ENCODE data around the gene PGR.

PGR gene

GRCh38 chr11:101129203-101129943, at the start of gene PGR:
TSS of gene PGR (minus strand) at chr11:101129813. CDS start at chr11:101129070, 743 bp downstream.
- DNase-seq (ENCODE audit: low read depth in 2 of 2), result no peak

- no peak for DNase-seq (ENCODE audit: low read depth in 2 of 2)
Observed at GRCh38 chr11:101176381-101176780, 46.8 kb upstream of the PGR start.

GRCh38 chr11:101169944-101170343, 40.3 kb upstream of the PGR start:
- no peak for DNase-seq (ENCODE audit: low read depth in 2 of 2)

DNA sequence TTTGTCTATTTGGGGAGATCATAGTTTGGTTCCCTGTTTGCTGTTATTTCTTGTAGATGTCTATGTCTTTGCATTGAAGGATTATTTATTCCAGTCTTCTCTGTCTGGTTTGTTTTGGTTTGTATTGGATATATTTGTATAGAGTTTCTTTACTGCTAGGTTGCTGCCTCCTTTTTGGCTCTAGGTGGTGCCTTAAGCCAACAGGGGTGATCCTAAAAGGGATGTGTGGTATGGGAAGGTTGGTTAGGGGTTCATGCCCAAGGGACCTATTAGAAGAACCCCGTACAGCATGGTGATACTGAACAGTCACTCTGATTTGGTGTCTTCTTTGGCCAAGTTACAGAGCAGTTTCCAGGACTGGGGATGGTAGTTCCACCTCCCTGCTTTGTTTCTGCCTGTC, 36.4 kb upstream of the PGR start:
- no peak for DNase-seq (ENCODE audit: low read depth in 2 of 2)

- DNase-seq (ENCODE audit: low read depth in 2 of 2), result no peak
Observed at GRCh38 chr11:101158119-101158518, 28.5 kb upstream of the PGR start.

GRCh38 chr11:101138245-101138930, 8.8 kb upstream of the PGR start:
- DNase-seq (ENCODE audit: low read depth in 2 of 2), result no peak

GRCh38 chr11:101133190-101133589, 3.6 kb upstream of the PGR start:
- DNase-seq (ENCODE audit: low read depth in 2 of 2), result no peak

DNA sequence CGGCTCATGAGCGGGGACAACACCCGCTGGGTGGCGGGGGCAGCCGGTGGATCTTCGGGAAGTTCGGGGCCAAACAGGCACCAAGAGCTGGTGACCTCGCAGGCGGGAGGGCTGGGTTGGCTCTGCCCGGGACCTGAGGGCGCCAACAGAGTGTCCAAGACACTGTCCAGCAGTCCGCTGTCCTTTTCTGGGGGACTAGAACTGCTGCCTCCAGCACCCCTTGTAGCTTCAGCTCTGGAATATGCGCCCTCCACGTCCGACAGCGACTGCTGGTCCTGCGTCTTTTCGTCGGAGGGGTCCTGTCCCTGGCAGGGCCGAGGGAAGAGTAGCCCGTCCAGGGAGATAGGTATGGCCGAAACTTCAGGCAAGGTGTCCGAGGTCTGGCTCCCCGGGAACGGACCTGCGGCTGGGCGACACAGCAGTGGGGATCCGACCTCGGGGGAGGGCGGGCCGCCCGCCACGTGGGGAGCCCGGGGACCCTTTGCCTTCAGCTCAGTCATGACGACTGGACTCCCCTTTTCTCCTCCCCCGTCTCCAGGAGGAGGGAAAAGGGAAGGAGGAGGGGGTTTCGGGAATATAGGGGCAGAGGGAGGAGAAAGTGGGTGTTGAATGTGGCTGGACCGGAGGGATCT, 926 bp downstream of the PGR start:
- no peak for DNase-seq (ENCODE audit: low read depth in 2 of 2)

- no peak for DNase-seq (ENCODE audit: low read depth in 2 of 2)
Observed at GRCh38 chr11:101127699-101128570, 1.7 kb downstream of the PGR start.

DNA sequence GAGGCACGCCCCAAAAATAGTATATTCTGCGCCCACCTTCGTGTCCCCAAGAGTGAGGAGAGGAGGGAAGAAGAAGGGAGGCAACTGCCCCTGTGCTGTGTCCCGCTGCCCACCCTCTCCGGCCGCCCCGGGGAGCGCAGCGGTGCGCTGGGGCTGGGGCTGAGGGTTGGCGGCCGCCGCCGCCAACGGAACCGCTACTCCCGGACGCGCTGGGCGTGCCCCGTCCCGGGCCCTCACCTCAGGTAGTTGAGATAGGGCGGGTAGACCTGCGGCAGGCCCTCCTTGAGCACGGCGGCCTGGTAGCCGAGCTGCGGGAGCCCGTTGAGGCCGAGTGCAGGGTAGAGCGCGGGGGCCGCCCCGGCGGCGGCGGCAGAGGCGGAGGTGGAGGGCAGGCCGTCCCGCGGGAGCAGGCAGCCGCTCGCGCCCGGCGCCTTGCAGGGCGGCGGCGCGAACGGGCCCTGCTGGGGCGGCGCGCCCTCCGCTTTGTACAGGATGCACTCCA, 2.4 kb downstream of the PGR start:
- no peak for DNase-seq (ENCODE audit: low read depth in 2 of 2)

DNA sequence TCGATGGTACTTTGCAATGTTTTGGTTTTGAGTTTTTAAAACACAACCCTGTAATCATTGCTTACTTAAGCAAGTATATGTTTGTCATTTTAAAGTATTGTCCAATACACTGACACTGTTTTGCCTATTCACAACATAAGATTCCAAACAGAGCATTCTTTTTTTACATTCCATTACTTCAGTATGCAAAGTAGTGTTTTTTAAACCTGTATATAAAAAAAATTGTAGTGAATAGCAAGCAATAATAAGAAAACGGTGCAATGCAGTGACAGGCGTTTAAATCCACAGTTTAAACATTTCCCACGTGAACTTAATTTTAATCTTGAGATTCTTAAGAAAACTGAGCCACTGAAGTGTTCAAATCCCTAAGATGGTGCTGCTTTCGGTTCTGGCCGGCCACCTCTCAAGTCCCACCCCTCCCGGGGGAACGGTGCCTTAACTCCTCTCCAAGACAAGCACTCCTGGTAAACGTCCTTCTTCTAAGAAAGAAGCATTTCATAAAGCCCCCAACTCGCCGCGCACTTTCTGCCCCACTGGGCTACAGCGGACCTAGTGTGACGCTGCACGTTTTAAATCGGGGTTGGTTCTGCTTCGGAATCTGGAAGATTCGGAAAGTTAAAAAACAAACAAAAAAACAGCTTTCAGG, 2.9 kb downstream of the PGR start:
- no peak for DNase-seq (ENCODE audit: low read depth in 2 of 2)

GRCh38 chr11:101115671-101116160, 13.9 kb downstream of the PGR start:
- no peak for DNase-seq (ENCODE audit: low read depth in 2 of 2)

- no peak for DNase-seq (ENCODE audit: low read depth in 2 of 2)
Observed at GRCh38 chr11:101113540-101113939, 16.1 kb downstream of the PGR start.

- DNase-seq (ENCODE audit: low read depth in 2 of 2), result no peak
Observed at GRCh38 chr11:101104716-101105115, 24.9 kb downstream of the PGR start.

DNA sequence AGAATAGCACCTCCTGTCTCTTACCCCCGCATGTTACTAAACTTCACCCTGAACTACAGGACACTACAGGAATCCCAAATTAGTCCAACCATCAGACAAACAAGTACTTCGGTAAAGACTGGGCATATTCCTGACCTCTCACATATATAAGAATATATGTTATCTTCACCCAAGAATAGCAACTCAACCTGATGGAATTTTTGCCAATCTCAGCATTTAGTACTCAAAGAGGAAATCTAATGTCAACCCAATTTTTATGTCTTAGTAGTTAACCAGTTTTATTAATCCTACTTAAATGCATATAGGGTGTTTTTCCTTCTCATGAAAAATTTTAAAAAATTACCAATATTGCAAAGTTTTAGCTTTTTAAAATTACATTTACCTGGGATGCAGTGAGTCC, 26.2 kb downstream of the PGR start:
- no peak for DNase-seq (ENCODE audit: low read depth in 2 of 2)

GRCh38 chr11:101100601-101101000, 29.0 kb downstream of the PGR start:
- no peak for DNase-seq (ENCODE audit: low read depth in 2 of 2)

DNA sequence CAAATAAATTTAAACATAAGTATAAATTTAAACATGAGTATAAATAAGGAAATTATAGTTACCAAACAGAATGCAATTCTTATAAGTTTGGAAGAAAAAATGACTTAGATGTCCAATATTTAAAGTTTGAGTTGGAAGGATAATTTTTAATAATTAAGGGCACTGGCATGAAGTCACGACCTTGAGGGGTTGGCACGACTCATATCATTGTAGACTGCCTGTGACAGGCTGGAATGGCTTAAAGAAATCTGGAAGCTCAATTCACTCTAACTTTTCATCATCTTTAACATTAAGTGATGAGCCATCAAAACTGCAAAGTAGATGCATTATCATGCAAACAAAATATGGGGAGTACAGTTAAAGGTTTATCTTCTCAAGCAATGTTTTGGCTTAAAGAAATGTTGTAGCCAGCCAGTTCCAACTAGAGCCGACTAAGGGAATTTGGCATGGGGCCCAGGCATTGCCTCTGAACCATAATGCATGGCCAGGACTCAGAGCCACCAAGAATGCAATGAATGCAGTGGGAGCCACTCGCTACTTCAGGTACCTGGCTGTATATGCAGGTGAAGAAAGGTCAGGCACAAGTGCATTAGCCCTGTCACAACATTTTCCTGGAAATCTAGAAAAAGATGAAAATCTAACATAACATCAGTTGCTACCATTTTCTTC, 33.4 kb downstream of the PGR start:
- DNase-seq (ENCODE audit: low read depth in 2 of 2), result no peak

DNA sequence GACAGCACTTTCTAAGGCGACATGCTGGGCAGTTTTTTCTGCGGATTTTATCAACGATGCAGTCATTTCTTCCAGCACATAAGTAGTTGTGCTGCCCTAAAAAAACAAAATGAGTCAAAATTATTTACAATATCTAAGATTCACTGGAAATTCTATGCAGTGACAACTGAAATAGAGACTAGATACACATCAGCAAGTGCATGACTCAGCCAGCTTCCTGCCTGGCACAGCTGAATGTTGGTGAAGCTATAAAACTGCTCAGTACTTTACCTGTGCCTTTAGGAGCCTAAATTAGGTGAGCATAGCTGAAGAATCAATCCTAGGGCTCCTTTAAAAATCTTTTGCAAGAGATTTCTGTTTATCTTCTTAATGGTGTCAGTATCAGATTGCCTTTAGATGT, 37.8 kb downstream of the PGR start:
- no peak for DNase-seq (ENCODE audit: low read depth in 2 of 2)

DNA sequence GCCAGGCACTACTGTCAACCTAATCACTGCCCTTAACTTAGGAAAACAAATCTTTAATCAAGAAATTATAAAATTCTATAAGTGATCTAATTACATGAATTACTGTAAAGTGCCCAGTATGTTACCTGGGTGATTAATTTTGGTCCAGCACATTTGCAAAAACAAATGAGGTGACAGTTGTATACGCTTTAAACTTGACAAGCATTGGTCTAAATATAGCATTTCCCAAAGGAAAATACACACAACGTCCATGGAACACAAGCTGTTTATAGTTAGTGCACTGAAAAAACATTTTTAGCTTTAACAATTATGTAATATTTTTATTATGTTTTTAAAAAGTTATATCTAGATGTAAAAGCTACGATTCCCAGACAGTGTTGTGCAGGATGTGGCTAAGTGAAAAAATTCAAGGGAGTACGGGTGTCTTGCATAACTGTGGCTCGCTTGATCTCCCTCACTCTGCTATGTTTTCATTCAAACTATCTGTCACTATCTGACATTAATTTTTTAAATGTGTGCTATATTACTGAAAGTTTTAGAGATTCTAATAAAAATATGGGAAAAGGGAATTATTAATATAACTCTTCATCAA, 38.8 kb downstream of the PGR start:
- DNase-seq (ENCODE audit: low read depth in 2 of 2), result no peak

DNA sequence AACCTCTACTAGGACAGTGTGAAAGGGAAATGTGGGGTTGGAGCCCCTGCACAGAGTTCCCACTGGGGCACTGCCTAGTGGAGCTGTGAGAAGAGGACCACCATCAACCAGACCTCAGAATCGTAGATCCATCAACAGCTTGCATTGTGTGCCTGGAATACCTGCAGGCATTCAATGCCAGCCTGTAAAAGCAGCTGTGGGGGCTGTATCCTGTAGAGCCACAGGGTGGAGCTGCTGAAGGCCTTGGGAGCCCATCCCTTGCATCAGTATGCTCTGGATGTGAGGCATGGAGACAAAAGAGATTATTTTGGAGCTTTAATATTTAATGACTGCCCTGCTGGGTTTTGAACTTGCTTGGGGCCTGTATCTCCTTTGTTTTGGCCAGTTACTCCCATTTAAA, 46.3 kb downstream of the PGR start:
- no peak for DNase-seq (ENCODE audit: low read depth in 2 of 2)
